Measurements from ENCODE around the gene HIKESHI.
"Not testable (repeated sequence)": the region's sequence is repeated elsewhere in the genome, so short reads cannot be mapped to it uniquely, and the experiment has no call there.

HIKESHI gene

GRCh38 chr11:86291466-86292262, 10.4 kb upstream of the HIKESHI start:
- H3K9ac ChIP-seq = no peak overlapping the region
- H4K20me1 ChIP-seq = no peaks in the 10 kb centered on the region
- no peaks in the 10 kb centered on the region; the same call in 1 of the 2 replicates for H3K4me1 ChIP-seq
- no peak overlapping the region for H3K27ac ChIP-seq
- H3K27me3 ChIP-seq = no peaks in the 10 kb centered on the region
- H3K9me3 ChIP-seq = no peaks in the 10 kb centered on the region
- H3K36me3 ChIP-seq = no peaks in the 10 kb centered on the region
- H3K4me3 ChIP-seq = no peak overlapping the region
- H3K4me2 ChIP-seq = no peak overlapping the region
- no peak for TF ChIP-seq Cebpa-rat (IDR thresholded peaks at IDR 0.05)

GRCh38 chr11:86292912-86293616, 9.0 kb upstream of the HIKESHI start:
- no peak for TF ChIP-seq Cebpa-rat (IDR thresholded peaks at IDR 0.05)
- no peaks in the 10 kb centered on the region for H4K20me1 ChIP-seq
- no peaks in the 10 kb centered on the region; the same call in 1 of the 2 replicates for H3K4me1 ChIP-seq

GRCh38 chr11:86294026-86294425, 8.0 kb upstream of the HIKESHI start:
- no peak overlapping the region for H3K27ac ChIP-seq
- no peak for TF ChIP-seq Cebpa-rat (IDR thresholded peaks at IDR 0.05)
- no peak overlapping the region for H3K9ac ChIP-seq
- no peak overlapping the region for H3K4me2 ChIP-seq
- no peaks in the 10 kb centered on the region for H4K20me1 ChIP-seq
- no peaks in the 10 kb centered on the region for H3K27me3 ChIP-seq
- H3K4me3 ChIP-seq = no peak overlapping the region
- H3K36me3 ChIP-seq = no peaks in the 10 kb centered on the region
- no peaks in the 10 kb centered on the region for H3K9me3 ChIP-seq
- H3K4me1 ChIP-seq = no peaks in the 10 kb centered on the region; the same call in 1 of the 2 replicates

More at GRCh38 chr11:86292912-86293616, 9.0 kb upstream of the HIKESHI start:
- Histone ChIP-seq H3K27ac (no peak overlapping the region), H3K9ac (no peak overlapping the region; the same call in 1 of the 2 replicates), H3K9me3 (no peaks in the 10 kb centered on the region), H3K27me3 (no peaks in the 10 kb centered on the region), H3K36me3 (no peaks in the 10 kb centered on the region), H3K4me2 (no peak overlapping the region), H3K4me3 (no peak overlapping the region)

- H4K20me1 ChIP-seq = no peaks in the 10 kb centered on the region
- no peaks in the 10 kb centered on the region for H3K27me3 ChIP-seq
- H3K36me3 ChIP-seq = peaks cover 23% of the 10 kb centered on the region
- H3K4me1 ChIP-seq = peaks cover 16% of the 10 kb centered on the region
- H3K27ac ChIP-seq = peak overlapping the region; percentile 87; the same call in 1 of the 2 replicates
- H3K4me2 ChIP-seq = peak overlapping the region; percentile 89
- peak overlapping the region; percentile 84 for H3K4me3 ChIP-seq
- peaks cover 7% of the 10 kb centered on the region for H3K9me3 ChIP-seq
- peak overlapping the region; percentile 88; the same call in 1 of the 2 replicates for H3K9ac ChIP-seq
- TF ChIP-seq Cebpa-rat (IDR thresholded peaks at IDR 0.05) = no peak
Measured at GRCh38 chr11:86301742-86302091, 323 bp upstream of the HIKESHI start.

GRCh38 chr11:86303257-86303656, 1.2 kb downstream of the HIKESHI start:
- Histone ChIP-seq H3K9ac (peak overlapping the region; percentile 88), H3K4me3 (peak overlapping the region; percentile 84)

GRCh38 chr11:86308710-86309109, 6.7 kb downstream of the HIKESHI start:
- not testable (repeated sequence) for H3K4me2 ChIP-seq, H3K4me1 ChIP-seq, H3K4me3 ChIP-seq, H4K20me1 ChIP-seq, H3K27me3 ChIP-seq, H3K27ac ChIP-seq, H3K9ac ChIP-seq
- Histone ChIP-seq H3K36me3 (peaks cover 42% of the 10 kb centered on the region), H3K9me3 (peaks cover 11% of the 10 kb centered on the region)

More at GRCh38 chr11:86303257-86303656, 1.2 kb downstream of the HIKESHI start:
- Histone ChIP-seq H3K27me3 (no peaks in the 10 kb centered on the region), H3K27ac (no peak overlapping the region), H3K4me1 (peaks cover 16% of the 10 kb centered on the region), H4K20me1 (no peaks in the 10 kb centered on the region), H3K9me3 (peaks cover 8% of the 10 kb centered on the region), H3K36me3 (peaks cover 24% of the 10 kb centered on the region), H3K4me2 (peak overlapping the region; percentile 89)
- no peak for TF ChIP-seq Cebpa-rat (IDR thresholded peaks at IDR 0.05)

GRCh38 chr11:86313793-86314192, 11.8 kb downstream of the HIKESHI start:
- H3K9me3 ChIP-seq = 0 out of 2 replicates have a peak, but pooled peaks cover 4% of the 10 kb centered on the region
- no peak for TF ChIP-seq Cebpa-rat (IDR thresholded peaks at IDR 0.05)
- no peak overlapping the region for H3K9ac ChIP-seq
- H3K36me3 ChIP-seq = peaks cover 49% of the 10 kb centered on the region
- H3K4me1 ChIP-seq = no peaks in the 10 kb centered on the region
- H4K20me1 ChIP-seq = no peaks in the 10 kb centered on the region
- H3K27ac ChIP-seq = no peak overlapping the region
- no peaks in the 10 kb centered on the region for H3K27me3 ChIP-seq
- no peak overlapping the region for H3K4me3 ChIP-seq
- H3K4me2 ChIP-seq = no peak overlapping the region

- no peak overlapping the region for H3K27ac ChIP-seq
Measured at GRCh38 chr11:86314636-86315035, 12.6 kb downstream of the HIKESHI start.

GRCh38 chr11:86335131-86335767, 33.2 kb downstream of the HIKESHI start:
- Histone ChIP-seq H4K20me1 (no peaks in the 10 kb centered on the region), H3K27ac (no peak overlapping the region), H3K4me2 (no peak overlapping the region), H3K36me3 (peaks cover 61% of the 10 kb centered on the region), H3K9ac (no peak overlapping the region), H3K4me1 (no peaks in the 10 kb centered on the region), H3K27me3 (no peaks in the 10 kb centered on the region), H3K4me3 (no peak overlapping the region), H3K9me3 (no peaks in the 10 kb centered on the region)
- TF ChIP-seq Cebpa-rat (IDR thresholded peaks at IDR 0.05) = no peak

More at GRCh38 chr11:86314636-86315035, 12.6 kb downstream of the HIKESHI start:
- Histone ChIP-seq H4K20me1 (no peaks in the 10 kb centered on the region), H3K9me3 (0 out of 2 replicates have a peak, but pooled peaks cover 4% of the 10 kb centered on the region), H3K4me3 (no peak overlapping the region), H3K4me2 (no peak overlapping the region), H3K36me3 (peaks cover 57% of the 10 kb centered on the region), H3K9ac (no peak overlapping the region), H3K4me1 (no peaks in the 10 kb centered on the region), H3K27me3 (no peaks in the 10 kb centered on the region)
- no peak for TF ChIP-seq Cebpa-rat (IDR thresholded peaks at IDR 0.05)

All from BLaER1 (cell line).